Measurements from ENCODE around the gene NFXL1.

DNA sequence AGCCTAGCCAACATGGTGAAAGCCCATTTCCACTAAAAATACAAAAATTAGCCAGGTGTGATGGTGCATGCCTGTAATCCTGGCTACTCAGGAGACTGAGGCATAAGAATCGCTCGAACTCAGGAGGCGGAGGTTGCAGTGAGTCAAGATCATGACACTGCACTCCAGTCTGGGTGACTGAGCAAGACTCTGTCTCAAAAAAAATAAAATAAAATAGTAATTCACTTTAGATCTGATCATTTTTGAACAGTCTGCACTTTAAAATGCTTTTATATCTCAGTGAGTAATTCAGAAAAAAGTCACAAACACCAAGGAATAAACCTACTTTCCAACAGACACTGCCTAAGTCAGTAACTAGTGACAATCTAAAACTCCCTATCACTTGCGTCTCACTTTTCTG lies 50.9 kb downstream of the NFXL1 start:
- TF ChIP-seq, protein P1, sequence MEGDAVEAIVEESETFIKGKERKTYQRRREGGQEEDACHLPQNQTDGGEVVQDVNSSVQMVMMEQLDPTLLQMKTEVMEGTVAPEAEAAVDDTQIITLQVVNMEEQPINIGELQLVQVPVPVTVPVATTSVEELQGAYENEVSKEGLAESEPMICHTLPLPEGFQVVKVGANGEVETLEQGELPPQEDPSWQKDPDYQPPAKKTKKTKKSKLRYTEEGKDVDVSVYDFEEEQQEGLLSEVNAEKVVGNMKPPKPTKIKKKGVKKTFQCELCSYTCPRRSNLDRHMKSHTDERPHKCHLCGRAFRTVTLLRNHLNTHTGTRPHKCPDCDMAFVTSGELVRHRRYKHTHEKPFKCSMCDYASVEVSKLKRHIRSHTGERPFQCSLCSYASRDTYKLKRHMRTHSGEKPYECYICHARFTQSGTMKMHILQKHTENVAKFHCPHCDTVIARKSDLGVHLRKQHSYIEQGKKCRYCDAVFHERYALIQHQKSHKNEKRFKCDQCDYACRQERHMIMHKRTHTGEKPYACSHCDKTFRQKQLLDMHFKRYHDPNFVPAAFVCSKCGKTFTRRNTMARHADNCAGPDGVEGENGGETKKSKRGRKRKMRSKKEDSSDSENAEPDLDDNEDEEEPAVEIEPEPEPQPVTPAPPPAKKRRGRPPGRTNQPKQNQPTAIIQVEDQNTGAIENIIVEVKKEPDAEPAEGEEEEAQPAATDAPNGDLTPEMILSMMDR (IDR thresholded peaks at IDR 0.05) = no peak
- no peak for TF ChIP-seq POLR2A (IDR thresholded peaks at IDR 0.05)
- TF ChIP-seq POLR2AphosphoS5 (IDR thresholded peaks at IDR 0.05) = no peak

Data from gastroesophageal sphincter (tissue), 3 donors.